ENCODE results near the gene NFS1.

- TF ChIP-seq TAF1 (IDR thresholded peaks at IDR 0.05; ENCODE audit: borderline replicate concordance, low read depth, low read length) (no peak), POLR2A (IDR thresholded peaks at IDR 0.05; ENCODE audit: low read depth, low read length) (no peak)
These were observed 15.0 kb upstream of the NFS1 start for GRCh38 chr20:35714127-35714526.

All from GM12892 (cell line).